HG03521 (cell line): ENCODE results near the gene RBFOX2.

ENCODE experiments used
- ATAC-seq: cut with Tn5 transposase; IDR thresholded peaks from one replicate; pipeline ENCODE4 v1.9.1; 2021; ENCODE audit warnings: mild to moderate bottlenecking, moderate library complexity; ENCODE audit not compliant: unreplicated experiment

RBFOX2 gene

DNA sequence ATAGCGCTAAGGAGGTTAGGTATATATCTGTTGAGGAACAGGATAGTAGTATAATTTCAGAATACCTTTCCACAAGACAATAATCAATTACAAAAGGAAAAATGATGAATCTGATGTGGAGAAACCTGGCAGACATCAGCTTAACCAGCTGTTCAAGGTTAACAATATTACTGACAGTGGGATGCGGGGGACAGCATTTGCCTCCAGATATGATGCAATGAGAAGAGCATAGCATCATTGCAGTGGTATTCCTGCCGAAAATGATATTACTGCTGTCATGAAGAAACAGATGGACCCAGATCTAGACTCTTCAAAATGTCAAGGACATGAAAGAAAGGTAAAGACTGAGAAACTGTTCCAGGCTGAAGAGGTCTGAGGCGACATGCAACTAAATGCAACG, 49.7 kb downstream of the RBFOX2 start:
- ATAC-seq = no peak

DNA sequence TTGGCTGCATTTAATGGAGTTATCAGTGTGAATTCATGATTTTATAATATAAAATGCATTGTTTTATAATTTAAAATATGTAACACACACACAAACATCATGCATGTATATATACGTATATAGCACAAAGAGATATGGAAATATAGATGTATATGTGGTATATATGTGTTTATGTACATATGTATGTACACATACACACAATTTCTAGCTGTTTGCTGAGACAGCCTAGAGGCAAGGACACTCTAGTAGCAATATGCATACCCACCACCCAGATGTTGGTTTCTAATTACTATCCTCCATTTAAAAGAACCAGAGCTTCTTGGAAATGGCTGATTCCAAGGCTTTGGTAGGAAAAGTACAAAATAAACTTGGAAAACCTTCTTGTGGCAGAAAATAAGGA, 50.4 kb downstream of the RBFOX2 start:
- ATAC-seq = no peak

DNA sequence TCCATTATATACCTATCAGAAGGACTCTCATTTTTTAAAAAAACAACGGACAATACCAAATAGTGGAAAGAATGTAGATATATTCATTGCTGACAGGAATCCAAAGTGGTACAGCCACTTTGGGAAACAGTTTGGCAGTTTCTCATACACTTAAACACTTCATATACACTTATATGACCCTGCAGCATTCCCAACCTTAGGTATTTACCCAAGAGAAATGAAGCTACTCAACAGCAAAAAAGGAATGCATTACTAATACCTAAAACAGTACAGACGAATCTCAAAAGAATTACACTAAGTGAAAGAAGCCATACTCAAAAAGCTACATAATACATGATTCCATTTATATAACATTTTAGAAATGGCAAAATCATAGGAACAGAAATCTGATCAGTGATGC, 51.5 kb downstream of the RBFOX2 start:
- no peak for ATAC-seq

DNA sequence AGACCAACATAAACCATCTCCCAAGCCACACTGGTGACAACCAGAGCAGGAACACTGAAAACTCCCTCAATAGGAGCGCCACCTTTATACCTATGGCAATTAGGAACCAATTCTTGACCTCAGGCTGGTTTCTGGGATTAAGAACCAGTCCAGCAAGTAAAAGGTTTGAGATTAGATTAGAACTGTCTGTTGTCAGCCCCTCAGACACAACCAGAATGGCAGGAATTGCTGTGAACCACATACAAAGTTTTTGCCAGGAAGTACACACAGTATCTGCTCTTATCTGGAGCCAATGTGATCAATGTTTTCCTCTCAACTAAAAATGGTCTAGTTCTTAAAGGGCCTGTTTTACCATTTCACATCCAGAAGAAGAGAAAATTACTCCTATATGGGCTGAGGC, 55.2 kb downstream of the RBFOX2 start:
- no peak for ATAC-seq

DNA sequence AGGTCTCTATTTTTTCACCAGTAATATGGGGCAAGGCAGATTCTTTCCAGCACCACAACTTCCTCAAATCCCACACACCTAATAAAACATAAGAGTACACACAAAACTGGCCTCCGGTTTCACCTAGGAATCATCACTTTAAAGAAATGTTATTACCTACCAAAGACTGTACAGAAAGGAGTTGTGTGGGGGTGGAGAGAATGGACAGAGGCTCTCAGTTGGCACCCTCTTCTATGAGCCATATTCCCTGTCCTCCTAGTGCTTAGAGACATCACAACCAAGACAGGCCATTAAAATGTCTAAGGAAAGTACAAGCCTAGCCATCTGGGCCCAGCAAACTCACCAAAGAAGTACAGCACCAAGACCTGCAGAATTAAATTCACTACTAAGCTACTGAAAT, 56.1 kb downstream of the RBFOX2 start:
- ATAC-seq = no peak

DNA sequence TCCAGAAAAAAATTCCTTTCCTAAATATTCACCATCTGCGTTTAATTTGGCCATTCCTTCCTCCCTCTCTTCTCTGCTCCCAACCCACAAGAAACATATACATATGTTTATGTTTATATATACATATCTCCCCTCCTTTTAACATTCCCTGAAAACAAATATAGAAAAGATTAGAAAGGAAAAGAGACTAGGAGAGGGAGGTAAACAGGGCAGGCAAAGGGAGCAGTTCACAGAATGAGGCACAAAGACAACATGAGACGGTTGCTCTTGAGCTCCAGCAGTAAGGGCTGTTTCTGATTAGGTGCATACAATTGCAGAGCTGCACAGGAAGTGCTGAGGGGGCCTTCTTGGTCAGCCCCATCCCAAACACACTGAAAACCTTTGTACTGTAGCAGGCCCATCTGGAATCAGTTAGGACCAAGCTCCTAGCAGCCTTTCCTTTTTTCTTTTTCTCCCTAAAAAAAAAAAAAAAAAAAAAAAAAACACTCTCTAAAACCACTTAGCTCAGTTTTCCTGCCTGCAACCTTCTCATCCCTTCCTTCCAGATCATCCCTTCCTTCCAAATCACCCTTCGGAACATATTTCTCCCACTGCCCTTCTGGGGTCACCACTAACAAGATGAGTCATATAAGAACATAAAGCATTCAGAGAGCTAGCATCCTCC, 57.0 kb downstream of the RBFOX2 start:
- ATAC-seq = no peak

DNA sequence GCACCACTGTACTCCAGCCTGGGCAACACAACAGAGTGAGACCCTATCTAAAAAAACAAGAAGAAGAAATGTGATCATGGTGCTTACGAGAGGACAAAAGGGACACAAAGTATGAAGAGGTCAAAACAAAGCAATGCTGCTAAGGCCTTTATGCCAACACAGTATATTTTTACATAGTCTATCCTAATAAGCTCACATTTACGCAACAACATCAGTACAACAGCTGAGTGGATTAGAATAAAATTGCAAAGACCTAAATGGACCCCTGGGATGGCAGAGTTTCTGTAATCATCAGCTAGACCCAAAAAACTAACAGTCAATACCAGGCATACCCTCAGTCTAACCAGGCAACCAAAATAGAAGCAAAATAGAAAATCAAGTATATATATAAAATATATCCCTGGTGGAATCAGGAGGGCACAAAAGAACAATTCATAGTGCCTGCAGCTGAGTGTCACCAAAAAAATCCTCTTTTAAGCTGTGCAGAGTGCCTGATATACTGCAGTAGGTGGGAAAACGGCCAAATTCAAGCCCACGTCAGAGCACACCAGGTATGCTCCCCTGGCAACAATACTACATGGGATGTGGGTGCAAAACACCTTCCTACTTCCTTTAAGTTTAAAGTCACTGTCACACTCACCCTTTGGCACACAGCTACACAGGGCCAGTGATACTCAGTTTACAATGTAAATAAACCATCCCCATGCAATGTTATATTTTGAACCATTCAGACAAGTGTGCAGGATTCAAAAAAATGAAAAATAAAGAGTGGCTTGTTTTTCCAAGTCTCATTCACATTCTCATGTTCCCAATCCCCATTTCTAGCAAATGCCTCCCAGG, 57.8 kb downstream of the RBFOX2 start:
- ATAC-seq = no peak

DNA sequence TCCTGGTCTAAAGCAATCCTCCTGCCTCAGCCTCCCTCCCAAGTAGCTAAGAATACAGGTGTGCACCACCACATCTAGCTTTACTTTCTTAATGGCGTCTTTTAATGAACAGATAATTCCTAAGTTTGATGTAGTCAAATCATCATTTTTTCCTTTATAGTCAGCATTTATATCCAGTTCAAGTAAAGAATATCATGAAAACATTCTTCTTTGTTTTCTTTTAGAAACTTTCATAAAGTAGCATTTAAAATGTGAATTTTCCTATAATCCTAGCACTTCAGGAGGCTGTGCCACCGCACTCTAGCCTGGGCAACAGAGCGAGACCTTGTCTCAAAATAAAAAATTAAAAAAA, 61.6 kb downstream of the RBFOX2 start:
- no peak for ATAC-seq

DNA sequence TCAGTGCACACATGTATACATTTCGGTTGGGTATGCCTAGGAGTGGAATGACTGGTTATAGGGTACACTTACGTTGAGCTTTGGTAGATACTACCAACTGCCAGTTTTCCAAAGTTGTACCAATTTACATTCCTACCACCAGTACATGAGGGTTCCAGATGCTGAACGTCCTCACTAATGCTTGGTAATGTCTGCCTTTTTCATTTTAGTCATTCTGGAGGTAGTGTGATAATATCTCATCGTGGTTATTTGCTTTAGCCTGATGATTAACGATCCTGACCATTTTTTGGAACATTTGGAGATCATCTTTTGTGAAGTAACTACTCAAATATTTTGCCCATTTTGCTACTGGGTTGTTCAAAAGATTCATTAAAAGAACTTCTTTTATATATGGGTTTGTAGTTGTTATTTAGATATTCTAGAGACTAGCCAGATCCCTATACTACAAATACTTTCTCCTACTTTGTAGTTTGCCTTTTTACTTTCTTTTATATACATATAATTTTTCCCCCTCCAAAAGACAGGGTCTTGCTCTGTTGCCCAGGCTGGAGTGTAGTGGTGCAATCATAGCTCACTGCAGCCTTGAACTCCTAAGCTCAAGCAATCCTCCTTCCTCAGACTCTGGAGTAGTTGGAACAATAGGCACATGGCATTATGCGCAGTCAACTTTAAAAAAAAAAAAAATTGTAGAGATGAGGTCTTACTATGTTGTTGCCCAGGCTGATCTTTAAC, 62.1 kb downstream of the RBFOX2 start:
- no peak for ATAC-seq

DNA sequence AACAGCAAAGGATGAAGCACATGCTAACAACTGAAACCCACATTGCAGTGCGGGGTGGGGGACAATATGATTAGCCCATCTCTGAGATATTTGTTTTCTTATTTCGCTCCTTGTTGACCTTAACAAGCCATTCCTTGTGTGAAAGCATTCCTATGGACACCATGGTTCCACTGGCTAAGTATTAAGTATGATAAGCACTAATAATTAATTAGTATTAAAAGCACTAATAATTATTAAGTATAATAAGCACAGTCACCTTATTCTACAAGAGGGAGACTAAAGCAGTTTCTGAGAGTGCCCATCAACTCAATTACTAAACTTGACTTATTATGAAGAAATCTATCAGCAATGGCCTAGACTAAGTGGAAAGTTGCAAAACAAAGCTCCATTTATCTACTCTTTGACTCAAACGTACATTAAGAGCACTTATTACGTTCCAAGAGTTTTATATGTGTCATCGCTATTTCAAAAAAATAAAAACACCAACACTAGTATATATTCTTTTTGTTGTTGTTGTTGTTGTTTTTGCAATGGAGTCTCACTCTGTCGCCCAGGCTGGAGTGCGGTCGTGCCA, 65.3 kb downstream of the RBFOX2 start:
- no peak for ATAC-seq

DNA sequence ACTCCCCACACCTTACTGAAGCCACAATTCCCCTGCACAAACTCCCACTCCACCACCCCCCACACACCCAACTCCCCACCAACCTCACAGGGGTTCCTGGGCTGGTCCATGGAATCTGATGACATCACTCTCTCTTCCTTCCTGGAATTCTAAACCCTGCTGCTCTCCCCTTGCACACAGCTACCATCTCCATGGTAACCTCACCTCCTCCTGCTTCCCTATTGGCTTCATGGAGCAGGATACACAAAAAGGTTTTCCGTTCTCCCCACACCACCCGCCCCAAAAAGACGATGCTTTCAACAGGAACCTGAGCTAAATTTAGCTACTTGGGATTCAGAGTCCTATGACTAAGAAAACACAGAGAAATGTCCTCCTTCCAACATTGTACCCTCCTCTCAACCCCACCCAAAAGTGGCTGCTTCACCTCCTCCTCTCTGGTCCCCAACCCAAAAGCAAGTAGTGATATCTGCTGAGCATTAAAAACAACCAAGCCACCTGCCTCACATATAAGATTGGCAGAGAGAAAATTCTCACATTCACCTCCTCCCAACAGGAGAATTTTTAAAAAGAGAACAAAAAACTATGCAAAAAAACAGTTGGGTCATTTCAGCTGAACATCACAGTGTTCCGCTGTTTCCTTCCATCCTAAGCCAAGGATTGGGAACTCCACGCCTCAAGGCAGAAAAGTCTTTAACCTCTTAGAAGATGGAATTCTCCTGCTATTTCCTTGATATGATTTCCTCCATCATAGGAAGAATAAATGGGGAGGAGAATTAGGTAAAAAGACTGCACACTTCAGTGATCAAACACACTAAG, 66.9 kb downstream of the RBFOX2 start:
- ATAC-seq = no peak

DNA sequence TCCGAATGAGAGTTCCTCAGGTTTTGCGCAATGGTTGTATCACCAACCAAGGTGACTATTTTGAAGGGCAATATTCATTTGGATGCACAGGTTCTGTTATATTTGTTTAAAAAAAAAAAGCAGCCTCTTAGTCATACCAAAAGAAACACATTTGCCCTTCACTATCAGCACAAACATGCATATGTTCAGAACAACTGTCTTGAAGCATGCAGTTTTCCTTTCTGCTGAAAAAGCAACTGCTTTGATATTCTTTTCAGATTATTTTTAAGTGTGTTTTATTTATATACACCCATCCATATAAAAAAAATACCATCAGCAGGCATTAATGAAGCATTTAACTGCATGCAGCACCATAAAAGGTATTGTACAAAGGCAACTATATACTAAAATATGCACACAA, 67.8 kb downstream of the RBFOX2 start:
- no peak for ATAC-seq

DNA sequence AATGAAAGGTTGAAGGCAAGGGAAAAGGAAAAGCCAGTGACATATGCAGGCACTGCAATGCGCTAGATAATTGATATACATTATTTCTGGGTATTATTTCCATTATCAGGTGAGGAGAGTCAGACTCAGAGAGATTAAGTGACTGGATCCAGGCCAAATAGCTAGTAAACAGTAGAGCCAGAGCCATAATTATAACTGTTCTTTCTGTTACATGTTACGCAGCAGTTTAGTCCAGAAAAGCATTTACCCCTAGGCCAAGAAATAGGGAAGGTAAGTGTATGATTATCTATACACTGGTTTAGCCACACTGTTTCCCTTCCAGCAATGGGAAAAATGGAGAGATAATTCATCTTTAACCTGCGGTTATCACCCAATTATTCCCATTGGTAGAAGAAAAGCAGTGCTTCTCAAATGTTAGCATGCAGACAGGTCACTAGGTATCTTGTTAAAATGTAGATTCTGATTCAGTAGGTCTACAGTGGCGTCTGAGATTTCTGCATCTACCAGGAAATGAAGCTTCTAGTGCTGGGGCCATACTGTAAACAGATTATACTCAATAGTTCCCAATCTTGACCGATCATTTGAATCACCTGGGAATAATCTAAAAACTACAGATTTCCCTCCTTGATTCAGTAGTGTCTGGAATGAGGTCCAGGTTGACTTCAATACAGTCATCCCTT, 69.4 kb downstream of the RBFOX2 start:
- ATAC-seq = no peak

DNA sequence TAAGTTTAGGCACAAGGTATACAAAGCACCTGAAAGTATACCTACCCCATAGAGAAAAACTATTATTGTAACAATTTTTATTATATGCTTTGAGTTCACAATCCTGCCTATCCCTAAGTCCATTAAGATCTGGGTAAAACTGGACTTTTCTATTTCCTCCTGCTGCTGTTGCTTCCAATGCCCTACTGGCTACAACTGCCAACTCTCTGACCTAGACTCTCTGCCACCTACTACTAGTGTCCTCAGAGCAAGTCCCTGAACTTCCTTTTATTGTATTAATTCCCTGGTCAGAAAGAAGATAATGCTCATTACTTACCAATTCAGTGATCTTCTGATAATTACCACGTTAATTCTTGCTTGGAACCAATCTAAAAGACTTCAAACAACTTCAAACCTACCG, 70.3 kb downstream of the RBFOX2 start:
- ATAC-seq = no peak

DNA sequence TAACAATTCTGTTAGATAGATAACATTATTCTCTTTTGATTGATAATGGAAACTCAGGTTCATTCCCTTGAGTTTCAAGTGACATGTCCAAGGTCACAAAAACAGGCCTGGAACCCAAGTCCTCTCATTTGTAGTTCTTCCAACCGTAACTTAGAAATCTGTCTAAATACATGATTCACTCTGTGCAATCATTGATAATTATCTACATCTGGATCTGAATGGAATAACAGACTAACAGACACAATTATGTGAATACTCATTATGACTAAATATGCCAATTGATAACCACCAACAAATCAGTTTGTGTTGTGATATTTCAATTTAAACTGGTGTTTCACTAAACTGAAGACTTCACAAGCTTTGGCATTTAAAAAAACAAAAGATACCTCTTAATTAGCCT, 71.0 kb downstream of the RBFOX2 start:
- no peak for ATAC-seq

DNA sequence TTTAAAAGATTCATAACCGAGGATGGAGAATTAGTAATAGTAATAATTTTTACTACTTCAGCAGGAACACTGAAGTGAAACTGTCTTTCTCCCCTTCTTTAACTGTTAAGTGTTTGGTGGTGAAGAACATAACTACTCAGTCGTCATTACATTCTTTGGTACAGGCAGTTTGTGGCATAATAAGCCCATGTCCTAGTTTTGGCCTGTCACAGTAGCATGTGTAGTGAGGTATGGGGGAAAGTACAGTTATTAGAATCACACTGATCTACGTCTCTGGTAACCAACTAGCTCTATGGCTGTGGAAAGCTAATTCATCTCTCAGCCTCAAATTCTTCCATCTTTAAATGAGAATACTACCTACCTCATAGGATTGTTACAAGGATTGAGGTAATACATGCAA, 71.8 kb downstream of the RBFOX2 start:
- ATAC-seq = no peak

DNA sequence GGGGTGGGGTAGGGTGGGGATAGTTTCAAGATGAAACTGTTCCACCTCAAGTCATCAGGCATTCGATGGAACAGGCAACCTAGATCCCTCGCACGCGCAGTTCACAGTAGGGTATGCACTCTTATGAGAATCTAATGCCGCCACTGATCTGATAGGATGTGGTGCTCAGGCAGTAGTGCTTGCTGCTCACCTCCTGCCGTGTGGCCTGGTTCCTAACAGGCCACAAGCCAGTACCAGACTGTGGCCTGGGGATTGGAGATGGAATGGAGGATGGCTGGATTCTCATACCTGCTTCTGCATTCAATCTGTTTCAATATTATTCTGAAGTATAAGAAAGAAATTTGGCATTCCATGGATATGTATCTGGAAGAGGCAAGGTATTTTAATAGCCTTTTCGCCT, 73.1 kb downstream of the RBFOX2 start:
- ATAC-seq = no peak

DNA sequence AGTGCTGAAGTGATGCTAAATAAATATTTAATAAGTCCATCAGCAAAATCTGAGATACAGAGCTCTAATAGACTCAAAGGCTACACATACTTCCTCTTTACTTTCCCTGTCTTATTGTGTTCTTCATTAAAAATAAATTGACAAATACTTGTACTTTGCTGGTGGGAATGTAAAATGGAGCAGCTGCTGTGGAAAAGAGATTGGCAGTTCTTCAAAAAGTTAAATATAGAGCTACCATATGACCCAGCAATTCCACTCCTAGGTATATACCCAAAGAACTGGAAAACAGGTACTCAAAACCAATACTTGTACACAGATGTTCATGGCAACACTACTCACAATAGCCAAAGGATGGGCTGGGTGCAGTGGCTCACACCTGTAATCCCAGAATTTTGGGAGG, 76.0 kb downstream of the RBFOX2 start:
- no peak for ATAC-seq

DNA sequence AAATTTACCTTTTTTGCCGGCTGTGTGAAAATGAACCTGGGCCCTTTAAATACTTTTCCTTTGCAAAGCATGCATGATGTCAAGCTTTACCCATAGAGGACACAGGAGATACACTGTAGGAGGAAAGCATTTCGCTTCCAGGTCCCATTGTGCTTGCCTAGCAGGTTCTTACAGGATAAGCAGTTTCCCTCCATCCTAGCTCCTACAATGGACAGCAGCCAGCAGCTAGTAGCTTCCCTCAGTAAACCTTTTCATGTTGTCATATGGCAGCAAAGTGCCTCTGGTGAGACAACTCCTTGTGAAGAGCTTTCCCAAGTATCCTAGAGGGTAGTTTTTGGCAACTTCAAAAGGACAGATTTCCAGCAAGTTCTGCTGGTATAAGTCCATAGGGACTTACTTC, 78.4 kb downstream of the RBFOX2 start:
- ATAC-seq = no peak

DNA sequence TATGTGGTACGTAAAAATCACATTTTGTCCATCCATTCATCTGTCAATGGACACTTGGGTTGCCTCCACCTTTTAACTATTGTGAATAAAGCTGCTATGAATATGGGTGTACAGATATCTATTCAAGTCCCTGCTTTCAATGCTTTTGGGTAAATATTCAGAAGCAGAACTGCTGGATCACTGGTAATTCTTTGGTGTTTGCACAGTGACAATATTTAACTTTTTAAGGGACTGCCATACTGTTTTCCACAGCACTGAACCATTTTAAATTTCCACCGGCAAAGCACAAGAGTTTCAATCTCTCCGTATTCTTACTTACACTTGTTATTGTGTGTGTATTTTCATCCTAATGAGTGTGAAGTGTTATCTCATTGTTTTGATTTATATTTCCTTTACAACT, 79.4 kb downstream of the RBFOX2 start:
- ATAC-seq = no peak
